Stimulated activated CD8-positive, alpha-beta memory T cell treated with anti-CD3 and anti-CD28 coated beads, Interleukin-7, amount 100 ng/mL, for 1 hour (primary cell): ENCODE results near the gene HCN2.

ENCODE experiments used
- DNase-seq, 2 donors: peaks; one replicate each; pipeline ENCODE4 v3.0.0-alpha.2; 2020; ENCODE audit warnings: low read depth in 2 of 2

Gene HCN2

DNA sequence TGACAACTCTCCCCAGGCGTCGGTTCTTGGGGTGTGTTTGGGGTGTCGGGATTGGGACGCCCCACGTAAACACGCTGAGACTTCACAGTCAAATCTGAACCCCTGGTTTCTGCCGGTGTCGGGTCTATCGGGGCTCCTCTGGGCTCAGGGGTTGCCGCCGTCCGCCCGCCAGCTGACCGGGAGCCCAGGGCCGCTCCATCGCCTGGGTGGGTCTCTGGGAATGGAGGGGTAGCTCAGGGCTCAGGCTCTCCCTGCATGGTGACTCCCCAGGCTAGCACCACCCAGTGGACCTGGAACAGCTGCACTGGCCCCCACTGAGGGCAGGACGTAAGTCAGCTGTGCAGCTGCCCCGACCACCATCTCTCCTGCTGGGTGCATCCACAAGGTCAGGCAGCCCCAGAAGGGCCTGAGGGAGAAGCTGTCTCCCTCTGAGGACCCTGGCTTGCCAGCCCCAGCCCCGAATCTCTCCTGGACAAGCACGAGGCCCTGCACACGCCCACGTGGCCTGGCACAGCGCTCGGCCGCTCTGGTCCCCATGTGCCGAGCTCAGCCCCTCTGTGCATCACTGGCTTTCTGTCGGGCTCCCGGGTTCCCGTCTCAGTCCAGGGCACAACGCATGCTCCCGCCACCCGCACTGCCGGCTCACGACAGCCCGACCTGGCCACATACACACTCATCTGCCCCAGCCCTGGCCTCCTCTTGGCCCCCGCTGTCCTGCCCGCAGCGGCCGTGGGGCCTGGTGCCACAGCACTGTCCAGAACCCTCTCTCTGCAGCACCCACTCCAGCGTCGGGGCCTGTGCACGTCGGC lies 67.3 kb downstream of the HCN2 start:
- no peak for DNase-seq

DNA sequence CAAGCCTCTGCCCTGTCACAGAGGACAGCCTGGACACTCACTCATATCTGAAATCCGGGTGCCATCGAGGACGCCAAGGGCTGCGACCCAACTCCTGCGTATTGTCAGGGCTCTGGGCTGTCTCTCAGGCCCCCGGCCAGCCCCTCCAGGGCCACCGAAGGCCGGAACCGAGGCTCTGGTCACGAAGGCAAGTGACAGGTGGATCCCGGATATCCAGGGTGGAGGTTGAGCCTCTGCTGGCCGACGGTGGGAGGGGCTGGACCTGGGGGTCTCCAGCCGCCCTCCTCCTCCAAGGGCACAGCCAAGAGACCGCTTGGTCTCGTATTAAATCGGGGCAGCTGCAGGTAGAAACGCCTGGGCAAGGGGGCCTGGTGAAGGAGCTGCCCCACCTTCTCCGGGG lies 67.9 kb downstream of the HCN2 start:
- no peak for DNase-seq

DNA sequence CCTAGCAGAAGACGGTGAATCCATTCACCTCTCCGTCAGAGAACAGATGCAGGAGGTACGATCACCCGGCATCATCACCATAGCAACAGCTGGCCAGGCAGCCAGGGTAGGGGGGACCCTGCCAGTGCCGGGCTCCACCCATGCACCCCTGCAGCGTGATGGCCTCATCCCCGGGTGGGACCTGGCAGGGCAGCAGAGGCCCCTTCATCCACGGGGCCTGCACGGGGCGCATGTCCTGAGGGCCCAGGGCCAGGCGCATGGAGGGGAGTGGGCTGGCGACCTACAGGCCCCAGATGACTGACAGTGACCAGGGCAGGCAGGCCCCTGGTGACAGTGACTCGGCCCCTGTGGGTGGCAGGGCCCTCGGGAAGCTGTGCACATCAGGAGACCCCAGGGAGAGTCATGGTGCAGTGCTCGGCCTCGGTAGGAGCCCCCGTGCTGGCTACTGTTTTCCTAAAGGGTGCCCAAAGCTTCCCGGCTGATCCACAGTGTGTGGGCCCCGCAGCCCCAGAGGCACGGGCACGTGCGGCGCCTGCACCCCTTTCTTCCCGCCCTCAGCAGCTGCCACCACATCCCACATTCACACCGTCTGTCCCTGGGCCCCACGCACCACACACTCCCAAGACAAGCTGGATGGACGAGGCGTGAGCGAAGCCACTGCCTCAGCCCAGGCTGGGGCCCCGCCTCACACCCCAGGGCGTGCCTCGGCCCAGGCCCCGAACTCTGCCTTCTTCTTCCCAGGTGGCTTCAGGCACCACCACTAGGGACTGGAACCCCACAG lies 68.6 kb downstream of the HCN2 start:
- DNase-seq = no peak

DNA sequence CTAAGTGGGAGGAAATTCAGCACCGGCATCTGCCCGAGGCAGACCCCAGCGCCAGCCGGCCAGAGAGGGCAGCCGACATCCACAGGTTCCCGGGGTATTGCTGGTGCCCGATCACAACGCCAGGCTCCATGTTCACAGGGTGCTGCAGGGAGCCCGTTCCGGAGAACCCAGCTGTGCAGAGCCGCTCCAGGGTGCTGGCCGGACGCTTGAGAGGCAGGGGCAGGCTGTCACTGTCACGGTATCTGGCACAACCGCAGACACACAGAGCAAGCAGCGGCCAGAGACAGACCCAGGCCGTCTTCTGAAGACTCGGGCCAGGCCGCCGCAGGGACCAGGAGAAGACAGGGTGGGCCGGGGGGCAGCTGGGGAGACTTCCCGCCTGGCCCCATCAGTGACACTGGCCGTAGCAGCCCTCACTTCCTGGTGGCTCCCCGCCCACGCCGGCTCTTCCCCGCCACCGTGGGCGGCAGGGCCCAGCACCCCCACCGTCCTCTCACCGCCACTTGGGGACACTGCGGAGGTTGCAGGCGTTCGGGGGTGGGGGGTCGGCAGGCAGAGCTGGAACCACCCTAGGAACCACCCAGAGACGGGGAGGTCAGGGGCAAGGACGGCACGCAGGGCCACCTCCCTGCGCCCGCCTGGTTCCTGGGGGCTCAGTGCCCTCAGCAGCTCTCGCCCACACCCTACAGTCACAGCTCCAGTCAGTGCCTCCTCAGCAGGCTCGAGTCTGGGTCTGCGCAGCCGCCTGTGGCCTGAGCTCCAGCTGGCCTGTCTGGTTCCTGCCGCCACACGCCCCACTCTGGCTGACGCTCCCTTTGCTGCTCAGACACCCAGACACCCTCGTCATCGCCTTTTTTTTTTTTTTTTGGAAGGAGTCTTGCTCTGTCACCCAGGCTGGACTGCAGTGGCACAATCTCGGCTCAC lies 69.5 kb downstream of the HCN2 start:
- no peak for DNase-seq

DNA sequence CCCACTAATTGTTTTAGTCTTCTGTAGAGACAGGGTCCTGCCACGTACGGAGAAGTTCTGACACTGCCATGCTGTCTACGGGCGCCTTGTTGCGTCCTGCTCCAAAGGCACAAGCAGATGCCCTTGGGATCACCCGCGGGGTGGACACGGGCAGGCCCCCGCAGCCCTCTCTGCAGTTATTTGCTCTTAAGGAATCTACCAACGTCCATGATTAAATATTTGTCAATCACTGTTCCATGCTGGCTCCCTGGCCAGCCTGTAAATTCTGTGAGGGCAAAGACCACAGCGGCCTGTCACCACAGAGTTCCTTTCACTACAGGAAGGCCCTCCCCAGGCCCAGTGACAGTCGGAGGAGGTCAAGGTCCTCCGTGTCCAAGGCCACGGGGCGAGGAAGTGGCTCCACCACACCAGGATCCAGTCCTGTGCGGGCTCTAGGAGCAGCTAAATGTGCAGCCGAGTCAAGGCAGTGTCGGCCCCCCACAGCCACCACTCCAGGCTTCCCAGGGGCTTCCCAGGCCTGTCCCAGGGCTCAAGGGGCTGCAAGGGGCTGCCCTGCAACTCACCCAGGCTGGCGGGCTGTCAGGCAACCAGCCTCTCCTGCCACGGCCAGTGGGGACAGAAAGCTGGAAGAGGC lies 71.2 kb downstream of the HCN2 start:
- no peak for DNase-seq

DNA sequence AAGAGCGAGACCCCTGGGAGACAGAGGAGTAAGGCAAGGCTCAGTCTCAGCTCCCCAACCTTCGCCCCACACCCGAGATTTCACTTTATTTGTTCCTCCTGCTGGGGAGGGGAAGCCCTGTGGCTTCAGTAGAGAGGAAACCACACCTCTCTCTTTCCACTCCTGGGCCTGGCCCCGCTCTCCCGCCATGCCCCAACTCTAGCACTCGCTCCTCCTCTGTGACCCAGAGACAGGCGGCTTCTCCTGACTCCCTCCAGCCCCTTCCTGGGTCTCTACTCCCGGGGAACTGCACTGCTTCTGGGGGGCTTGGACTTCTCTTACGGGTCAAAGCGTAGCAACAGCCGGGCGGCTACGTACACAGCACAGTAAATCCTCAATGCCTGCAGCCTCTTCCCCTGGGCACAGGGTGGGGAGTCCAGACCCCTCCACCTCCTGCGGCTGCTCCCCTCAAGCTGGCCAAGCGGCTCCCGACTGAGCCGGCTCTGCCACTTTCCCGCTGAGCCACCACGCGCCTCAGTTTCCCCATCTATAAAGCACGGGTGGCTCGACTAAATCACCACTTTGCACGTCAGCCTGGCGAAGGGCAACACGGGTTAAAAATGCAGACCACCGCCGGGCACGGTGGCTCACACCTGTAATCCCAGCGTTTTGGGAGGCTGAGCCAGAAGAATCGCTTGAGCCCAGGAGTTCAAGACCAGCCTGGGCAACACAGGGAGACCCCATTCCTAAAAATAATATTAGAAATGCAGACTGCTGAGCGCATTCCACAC lies 71.9 kb downstream of the HCN2 start:
- DNase-seq = peak in 1 of 2 donors; percentile 37

DNA sequence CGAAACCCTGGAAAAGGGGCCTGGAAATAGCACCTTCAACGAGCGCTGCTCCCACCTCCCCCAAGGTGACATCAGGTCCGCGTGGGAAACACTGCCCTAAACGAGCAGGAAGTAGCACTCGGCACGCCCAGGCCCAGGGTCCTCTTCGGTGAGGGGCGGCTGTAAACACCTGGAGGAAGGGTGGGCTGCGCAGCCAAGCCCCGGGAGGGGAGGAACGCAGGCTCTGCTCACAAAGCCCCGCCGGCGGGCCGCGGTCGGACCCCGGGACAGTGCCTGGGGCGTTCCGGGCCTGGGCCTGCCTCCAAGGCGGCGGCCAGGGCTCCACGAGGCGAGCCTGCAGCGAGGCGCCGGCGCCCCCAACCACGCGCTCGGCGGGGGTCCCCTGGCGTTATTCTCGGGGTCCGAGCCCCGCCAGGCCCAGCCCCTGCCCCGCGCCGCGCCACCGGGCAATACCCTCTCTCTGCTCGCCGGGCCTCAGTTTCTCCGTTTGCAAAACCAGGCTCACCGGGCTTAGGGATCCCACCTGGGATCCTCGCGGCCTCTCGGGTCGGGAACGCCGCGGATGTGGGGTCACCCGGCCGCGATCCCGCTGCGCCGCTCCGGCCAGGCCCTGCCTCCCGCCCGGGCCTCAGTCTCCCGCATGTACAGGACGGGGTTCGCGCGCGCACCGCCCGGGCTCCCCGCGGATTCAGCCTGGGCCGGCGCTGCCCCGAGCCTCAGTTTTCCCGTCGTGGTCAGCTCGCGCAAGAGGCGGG lies 72.7 kb downstream of the HCN2 start:
- DNase-seq = peak; percentile 39

DNA sequence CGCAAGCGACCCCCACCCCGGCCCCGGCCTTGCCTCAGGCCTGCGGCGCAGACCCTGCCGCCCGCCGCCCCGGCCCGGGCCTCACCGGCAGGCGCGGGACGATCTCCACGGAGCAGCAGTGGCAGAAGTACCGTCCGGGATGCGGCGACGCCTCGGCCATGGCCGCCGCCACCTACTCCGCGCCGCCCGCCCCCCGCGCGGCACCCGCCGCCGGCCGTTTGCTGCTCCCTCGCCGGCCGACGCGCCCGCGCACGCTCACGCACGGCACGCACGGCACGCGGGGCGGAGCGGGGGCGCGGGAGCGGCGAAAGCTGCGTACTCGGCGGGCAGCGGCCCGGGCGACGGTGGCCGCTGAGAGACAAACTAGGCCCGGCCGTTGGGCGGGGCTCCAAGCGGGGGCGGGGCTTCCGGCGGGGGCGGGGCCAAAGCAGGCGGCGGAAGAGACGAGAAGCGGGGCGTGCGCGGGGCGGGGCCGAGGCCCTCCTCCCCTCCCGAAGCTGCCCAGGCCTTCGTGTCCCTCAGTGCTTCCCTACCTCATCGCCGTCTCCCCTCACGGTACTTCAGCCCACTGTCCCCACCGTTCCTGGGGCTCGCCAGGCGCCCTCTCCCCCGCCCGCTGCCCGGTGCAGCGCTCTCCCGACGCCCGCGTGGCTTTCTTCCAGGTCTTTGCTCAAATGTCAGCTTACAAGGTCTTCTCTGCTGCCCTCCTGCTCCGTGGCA lies 73.4 kb downstream of the HCN2 start, which contains the start of gene RNF126:
RNF126 (minus strand) TSS at position 253 of the 720 bp plus-strand sequence; CDS start at position 160, 93 bp downstream.
- peak; percentile 95 for DNase-seq

DNA sequence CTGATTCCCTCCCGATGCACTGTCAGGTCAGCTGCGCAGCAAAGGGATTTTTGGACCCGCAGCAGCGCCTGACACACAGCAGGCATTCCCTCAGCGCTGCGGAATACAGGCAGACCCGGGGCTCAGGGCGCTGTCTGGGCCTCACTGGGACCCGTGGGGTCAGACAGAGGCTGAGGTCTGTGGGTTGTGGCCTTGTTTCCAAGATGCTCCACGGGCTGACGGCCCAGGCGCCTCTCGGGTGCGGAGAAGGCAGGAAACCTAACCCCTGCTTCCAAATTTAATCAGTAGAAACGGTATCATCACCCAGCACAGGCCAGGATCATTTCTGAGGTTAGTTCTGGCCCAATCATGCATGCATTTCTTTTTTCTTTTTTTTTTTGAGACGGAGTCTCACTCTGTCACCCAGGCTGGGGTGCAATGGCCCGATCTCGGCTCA lies 74.0 kb downstream of the HCN2 start:
- no peak for DNase-seq

DNA sequence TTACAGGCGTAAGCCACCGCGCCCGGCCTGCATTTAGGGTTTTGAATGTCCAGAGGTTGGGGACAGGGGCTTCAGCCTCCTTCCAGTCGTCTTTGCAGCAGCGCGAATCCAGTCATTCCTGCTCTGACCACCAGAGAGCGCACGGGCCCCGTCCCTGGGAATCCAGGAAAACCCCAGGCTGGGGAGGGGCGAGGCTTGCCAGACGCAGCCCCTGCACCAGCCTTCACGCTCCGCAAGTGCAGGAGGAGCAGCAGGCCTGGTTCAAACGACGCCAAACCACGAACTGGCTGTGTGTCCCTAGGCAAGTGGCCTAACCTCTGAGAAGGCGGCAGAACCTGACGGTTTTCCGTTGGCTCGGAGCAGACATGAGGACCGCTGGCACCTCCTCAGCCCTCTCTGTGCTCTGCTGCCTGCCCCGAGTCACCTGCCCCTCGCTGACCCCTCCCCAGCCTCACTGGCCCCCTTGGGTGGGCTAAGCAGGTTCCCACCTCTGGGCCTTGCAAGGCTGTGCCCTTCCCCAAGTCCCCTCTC lies 75.3 kb downstream of the HCN2 start:
- peak; percentile 54 to 57 for DNase-seq
